GM12801 (cell line): ENCODE results near the gene TTC23.

ENCODE experiments used
- CTCF ChIP-seq: IDR thresholded peaks from one replicate; pipeline ENCODE4 v1.5.1; 2011; ENCODE audit warnings: control low read depth; ENCODE audit not compliant: insufficient read length; ENCODE audit errors: extremely low read depth

Gene TTC23

GRCh38 chr15:99140590-99140989, 108.8 kb downstream of the TTC23 start:
- TF ChIP-seq CTCF = no peak

- no peak for TF ChIP-seq CTCF
These were observed 110.1 kb downstream of the TTC23 start for GRCh38 chr15:99139276-99139675.

DNA sequence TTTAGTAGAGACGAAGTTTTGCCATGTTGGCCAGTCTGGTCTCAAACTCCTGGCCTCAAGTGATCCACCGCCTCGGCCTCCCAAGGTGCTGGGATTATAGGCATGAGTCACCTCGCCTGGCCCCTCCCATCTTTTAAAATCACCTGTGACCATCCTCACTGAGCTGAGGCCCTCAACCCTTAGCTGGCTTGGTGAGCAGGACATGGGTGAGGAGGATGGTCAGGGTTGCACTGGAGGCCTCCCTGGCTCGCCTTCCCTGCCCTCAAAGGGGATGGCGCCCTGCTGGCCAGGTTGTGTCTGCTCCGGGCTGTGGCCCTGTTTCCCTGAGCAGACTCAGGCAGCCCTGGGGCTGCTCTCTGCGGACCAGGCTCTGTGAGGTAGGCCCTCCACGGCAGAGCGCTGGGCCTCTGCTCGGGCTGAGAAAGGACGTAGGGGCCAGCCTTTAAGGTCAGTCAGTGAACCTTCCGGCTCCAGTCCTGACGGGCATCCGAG, 110.8 kb downstream of the TTC23 start:
- TF ChIP-seq CTCF = no peak

DNA sequence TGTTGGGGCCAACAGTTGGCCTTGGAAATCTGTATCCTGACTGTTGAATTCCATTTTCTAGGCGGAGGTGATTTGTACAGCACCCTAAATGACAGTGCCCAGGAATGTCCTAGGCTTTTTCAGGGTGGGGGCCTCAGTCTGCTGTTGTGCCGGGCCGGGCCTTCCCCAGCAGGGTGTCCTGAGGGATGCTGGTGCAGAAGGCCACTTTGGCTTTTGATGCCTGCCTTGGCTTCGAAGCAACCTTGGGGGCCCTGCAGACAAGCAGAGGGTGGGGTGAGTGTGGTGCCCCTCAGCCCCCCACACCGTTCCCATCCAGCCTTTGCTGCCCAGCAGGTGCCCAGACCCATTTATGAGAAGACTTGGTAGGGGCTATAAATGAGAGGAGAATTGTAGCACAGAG, 111.5 kb downstream of the TTC23 start:
- TF ChIP-seq CTCF = no peak

DNA sequence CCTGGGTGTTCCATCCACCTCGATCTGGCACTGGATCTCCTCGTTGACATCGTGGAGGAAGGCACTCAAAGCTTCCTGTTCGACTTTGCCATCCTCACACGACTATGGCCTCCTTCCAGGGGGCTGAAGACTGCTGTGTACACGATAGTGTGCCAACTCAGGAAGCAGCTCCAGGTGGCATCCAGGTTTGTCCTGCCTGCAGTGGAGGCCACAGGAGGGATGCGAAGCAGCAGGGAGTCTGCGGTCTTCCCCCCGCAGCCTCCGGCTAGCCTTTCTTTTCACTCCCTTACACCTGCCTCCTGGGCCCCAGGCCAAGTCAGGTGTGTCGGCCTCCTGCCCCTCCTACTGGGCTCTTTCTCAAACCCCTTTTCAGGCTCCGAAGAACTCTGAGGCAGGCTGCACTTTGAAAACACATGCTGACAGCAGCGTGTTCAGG, 112.3 kb downstream of the TTC23 start:
- no peak for TF ChIP-seq CTCF

GRCh38 chr15:99135194-99135593, 114.2 kb downstream of the TTC23 start:
- TF ChIP-seq CTCF = no peak

DNA sequence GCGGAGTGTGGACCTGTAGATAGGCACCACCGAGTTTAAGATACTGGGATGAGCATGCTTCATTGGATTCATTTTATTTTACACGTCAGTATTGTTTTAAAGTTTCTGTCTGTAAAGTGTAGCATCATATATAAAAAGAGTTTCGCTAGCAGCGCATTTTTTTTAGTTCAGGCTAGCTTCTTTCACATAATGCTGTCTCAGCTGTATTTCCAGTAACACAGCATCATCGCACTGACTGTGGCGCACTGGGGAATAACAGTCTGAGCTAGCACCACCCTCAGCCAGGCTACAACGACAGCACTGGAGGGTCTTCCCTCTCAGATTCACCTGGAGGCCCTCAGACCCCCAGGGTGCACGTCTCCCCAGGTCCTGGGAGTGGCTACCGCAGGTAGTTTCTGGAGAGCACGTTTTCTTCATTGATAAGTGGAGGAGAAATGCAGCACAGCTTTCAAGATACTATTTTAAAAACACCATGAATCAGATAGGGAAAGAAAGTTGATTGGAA, 115.0 kb downstream of the TTC23 start:
- no peak for TF ChIP-seq CTCF
